ENCODE data around the gene LRRC28. TPM values are rescaled to one million over a fixed set of nuclear protein-coding genes. Genes with fewer than 3 reads are reported as not detected.
A peak's percentile ranks its signal among the peaks of the same experiment; 100 is the strongest.

LRRC28 gene
- total RNA-seq, 1 donor from 2014 or later, result 26.9 TPM

DNA sequence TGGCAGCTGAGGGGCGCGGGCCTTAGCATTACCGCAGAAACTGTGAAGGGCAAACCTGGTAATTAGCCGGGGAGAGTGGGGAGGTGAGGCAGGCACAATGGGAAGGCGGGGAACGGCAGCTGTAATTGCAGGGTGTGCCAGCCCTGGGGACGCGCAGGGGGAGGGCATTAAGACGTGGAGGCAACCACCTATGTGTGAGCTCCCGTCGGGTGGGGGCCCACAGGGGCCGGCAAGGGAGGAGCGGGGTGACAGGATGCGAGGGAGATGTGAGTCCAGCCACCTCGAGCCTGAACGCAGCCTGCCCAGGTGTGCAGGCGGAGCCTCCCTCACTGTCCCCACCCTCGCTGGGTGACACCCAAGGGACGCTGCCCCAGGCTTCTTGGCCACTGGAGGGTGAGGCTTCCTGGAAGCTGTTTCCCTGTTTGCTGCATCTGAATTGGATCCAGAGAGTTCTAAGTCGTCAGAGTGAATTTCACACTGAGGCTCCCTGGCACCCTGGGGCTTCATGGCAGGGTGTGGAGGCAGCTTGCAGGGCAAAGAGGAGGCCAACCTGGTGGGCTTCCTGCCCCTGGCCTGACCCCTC is 183.9 kb downstream of the LRRC28 start:
- Mint-ChIP-seq H3K4me1 (ENCODE audit: unreplicated experiment) (peaks cover 19% of the 10 kb centered on the region), H3K27me3 (no peaks in the 10 kb centered on the region), H3K4me3 (peak overlapping the region; percentile 55), H3K36me3 (no peaks in the 10 kb centered on the region), H3K27ac (peak overlapping the region; percentile 86), H3K9me3 (no peaks in the 10 kb centered on the region)
- TF ChIP-seq, protein P1, sequence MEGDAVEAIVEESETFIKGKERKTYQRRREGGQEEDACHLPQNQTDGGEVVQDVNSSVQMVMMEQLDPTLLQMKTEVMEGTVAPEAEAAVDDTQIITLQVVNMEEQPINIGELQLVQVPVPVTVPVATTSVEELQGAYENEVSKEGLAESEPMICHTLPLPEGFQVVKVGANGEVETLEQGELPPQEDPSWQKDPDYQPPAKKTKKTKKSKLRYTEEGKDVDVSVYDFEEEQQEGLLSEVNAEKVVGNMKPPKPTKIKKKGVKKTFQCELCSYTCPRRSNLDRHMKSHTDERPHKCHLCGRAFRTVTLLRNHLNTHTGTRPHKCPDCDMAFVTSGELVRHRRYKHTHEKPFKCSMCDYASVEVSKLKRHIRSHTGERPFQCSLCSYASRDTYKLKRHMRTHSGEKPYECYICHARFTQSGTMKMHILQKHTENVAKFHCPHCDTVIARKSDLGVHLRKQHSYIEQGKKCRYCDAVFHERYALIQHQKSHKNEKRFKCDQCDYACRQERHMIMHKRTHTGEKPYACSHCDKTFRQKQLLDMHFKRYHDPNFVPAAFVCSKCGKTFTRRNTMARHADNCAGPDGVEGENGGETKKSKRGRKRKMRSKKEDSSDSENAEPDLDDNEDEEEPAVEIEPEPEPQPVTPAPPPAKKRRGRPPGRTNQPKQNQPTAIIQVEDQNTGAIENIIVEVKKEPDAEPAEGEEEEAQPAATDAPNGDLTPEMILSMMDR (conservative IDR thresholded peaks at IDR 0.05), result no peak
- peak; percentile 67 for DNase-seq (ENCODE audit: extremely low spot score, unreplicated experiment)

DNA sequence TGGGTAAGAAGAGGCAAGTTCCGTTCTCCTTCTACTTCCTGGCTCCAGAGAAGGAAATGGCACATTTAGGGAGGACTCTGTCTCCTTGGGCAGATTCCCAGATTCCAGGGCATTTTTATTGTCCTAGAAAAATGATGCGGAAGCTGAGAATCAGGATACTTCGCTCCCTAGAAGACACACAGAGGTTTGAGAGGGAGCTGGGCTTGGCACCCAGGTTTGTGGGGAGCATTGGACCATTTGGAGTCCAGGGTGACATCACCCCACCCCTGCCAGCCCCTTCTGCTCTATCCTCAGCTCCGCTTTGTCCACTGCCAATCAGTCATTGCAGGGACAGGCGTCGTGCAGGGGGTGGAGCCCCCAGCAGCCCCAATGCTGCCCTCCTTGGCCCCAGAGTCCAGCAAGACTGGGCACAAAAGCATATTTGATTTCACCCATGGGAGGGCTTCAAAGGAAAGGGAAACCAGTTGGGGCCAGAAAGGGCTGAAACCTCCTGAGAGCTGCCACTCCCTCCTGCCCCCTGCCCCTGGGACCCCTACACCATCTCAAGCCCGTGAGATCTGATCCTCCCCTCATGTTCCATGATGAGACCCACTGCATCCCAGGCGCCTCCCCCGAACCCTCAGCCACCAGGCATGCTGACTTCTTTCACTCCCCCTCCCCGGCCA is 184.7 kb downstream of the LRRC28 start:
- Mint-ChIP-seq H3K4me3 (no peak overlapping the region), H3K27ac (peak overlapping the region; percentile 86), H3K9me3 (no peaks in the 10 kb centered on the region), H3K36me3 (no peaks in the 10 kb centered on the region), H3K27me3 (no peaks in the 10 kb centered on the region), H3K4me1 (ENCODE audit: unreplicated experiment) (peaks cover 19% of the 10 kb centered on the region)
- TF ChIP-seq, protein P1 (conservative IDR thresholded peaks at IDR 0.05), result no peak
- DNase-seq (ENCODE audit: extremely low spot score, unreplicated experiment), result peak; percentile 58

DNA sequence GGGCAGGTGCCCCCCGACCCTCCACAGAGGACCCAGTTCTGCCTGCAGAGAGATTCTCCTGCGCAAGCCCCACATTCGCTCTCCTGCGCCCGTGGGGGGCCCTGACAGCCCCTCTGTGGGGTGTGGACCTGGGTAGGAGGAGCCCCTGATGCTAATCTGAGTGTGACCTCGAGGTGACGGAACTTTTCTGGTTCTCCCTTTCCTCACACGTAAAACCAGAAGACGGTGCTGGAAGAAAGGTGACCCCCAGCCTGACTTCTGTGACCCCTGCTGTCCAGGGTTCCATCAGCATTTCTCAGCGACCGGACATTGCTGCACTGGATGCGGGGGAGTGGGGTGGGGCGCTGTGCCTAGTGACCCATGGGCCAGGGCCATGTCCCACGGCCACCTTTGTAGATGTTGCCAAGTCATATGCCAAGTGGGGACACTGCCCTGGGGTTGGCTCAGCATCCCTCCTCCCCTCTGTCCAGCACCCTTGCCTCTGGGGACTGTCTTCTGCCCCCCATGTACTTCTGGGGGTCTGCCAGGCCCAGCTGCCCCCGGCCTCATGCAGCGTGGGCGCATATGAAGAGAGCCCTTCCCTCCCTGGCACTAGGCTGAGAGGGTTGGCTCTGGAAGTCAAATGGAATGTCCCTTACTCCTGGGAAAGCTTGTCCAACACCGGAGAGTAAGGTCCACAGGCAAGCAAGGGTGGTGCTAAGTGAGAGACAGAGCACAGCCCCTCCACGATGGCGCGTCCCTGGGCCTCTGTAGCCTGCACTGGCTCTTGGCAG is 185.4 kb downstream of the LRRC28 start:
- Mint-ChIP-seq H3K4me3 (no peak overlapping the region), H3K4me1 (ENCODE audit: unreplicated experiment) (peaks cover 19% of the 10 kb centered on the region), H3K27me3 (no peaks in the 10 kb centered on the region), H3K27ac (no peak overlapping the region), H3K36me3 (no peaks in the 10 kb centered on the region), H3K9me3 (no peaks in the 10 kb centered on the region)
- TF ChIP-seq, protein P1 (conservative IDR thresholded peaks at IDR 0.05), result no peak
- peak; percentile 68 for DNase-seq (ENCODE audit: extremely low spot score, unreplicated experiment)

DNA sequence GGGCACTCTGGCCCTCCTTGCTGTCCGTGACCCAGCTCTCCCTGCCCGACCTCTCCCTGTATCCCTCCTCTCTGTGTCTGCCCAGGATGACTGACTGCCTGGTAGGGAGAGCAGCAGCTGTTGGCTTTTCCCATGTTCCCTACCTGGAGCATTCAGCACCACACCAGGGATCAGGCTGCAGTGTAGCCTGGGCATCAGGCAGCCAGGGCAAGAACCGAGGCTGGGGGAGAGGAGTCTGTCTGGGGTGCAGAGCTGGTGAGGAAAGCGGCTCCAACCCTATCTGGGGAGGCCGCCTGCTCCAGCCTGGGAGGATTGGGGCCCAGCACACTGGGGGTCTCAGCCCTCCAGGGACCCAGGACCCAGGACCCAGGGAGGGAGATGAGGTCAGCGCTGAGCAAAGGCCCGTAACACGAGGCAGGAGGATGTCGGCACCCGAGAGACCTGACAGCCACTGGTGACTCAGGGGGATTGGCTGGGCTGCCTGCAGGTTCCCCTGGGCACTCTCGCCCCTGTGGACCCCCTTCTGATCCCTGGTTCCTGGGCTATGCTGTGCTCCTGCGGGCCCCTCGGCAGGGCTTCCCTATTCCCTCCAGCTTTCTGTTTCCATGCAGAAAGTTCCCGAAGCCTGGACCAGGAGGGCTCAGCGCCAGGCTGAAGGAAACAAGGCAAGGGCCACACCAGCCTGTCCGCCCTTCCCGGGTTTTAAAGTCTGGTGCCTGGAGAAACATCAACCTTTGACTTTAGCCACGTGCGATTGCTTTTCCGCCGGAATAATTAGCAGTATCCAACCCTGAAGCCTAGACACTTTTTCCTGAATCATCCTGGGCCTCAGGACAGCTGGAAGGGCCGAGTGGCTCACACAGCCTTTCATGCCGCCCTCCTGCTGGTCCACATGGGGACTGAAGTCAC is 186.3 kb downstream of the LRRC28 start:
- H3K9me3 Mint-ChIP-seq, result no peaks in the 10 kb centered on the region
- peak; percentile 65 for DNase-seq (ENCODE audit: extremely low spot score, unreplicated experiment)
- H3K4me3 Mint-ChIP-seq, result no peak overlapping the region
- H3K4me1 Mint-ChIP-seq (ENCODE audit: unreplicated experiment), result peaks cover 25% of the 10 kb centered on the region
- H3K27me3 Mint-ChIP-seq, result no peaks in the 10 kb centered on the region
- H3K27ac Mint-ChIP-seq, result no peak overlapping the region
- H3K36me3 Mint-ChIP-seq, result no peaks in the 10 kb centered on the region
- TF ChIP-seq, protein P1 (conservative IDR thresholded peaks at IDR 0.05), result peak; percentile 39

DNA sequence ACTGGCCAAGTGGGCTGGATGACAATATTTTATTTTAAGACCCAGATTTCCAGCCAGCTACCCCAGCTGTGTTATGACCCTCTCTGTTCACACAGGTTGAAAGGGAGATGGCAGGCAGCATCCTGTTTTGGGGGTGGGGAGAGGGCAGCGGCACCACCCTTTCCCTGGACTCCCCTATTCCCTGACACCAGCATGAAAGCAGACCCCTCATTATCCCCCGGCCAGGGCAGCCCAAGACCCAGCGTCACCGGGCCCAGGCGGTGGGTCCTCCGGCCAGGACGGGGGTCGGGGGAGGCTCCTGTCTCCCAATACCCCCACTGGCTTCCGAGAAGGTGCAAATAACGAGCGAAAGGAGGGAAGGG is 186.9 kb downstream of the LRRC28 start:
- TF ChIP-seq, protein P1 (conservative IDR thresholded peaks at IDR 0.05), result peak; percentile 7
- Mint-ChIP-seq H3K4me1 (ENCODE audit: unreplicated experiment) (peaks cover 29% of the 10 kb centered on the region), H3K27me3 (no peaks in the 10 kb centered on the region), H3K27ac (no peak overlapping the region), H3K9me3 (no peaks in the 10 kb centered on the region), H3K4me3 (no peak overlapping the region), H3K36me3 (no peaks in the 10 kb centered on the region)
- no peak for DNase-seq (ENCODE audit: extremely low spot score, unreplicated experiment)

Measured in type B pancreatic cell (in vitro differentiated cells).